GM20431 (cell line): Measurements from ENCODE around the gene CARD9.

Source experiments
- in situ Hi-C: fragments of 300-500 bp; cut with MseI, MboI; formaldehyde crosslinking; loops from one replicate; pipeline ENCODE4 v1.15.0; 2020; ENCODE audit warnings: low sequenced_read_pairs; ENCODE audit not compliant: unreplicated experiment

The CARD9 gene

GRCh38 chr9:136403538-136403914, 30.1 kb upstream of the CARD9 start:
- in situ Hi-C loops: no loop called here

- in situ Hi-C loops: no loop called here
Observed at GRCh38 chr9:136402067-136402466, 28.6 kb upstream of the CARD9 start.

GRCh38 chr9:136401173-136401922, 27.9 kb upstream of the CARD9 start:
- in situ Hi-C loops: no loop called here

GRCh38 chr9:136400038-136400834, 26.8 kb upstream of the CARD9 start, which contains the start of gene SNAPC4:
Gene SNAPC4, minus strand, starts transcription at chr9:136400170. Its CDS starts 1,742 bp downstream, at chr9:136398428.
- in situ Hi-C loops: no loop called here

- in situ Hi-C loops: no loop called here
Observed at GRCh38 chr9:136399176-136400037, 25.9 kb upstream of the CARD9 start.

GRCh38 chr9:136398286-136398685, 24.8 kb upstream of the CARD9 start:
- in situ Hi-C loops: no loop called here

- in situ Hi-C loops: no loop called here
Observed at GRCh38 chr9:136397643-136398042, 24.2 kb upstream of the CARD9 start.

GRCh38 chr9:136396219-136396515, 22.7 kb upstream of the CARD9 start:
- in situ Hi-C loops: no loop called here

GRCh38 chr9:136395345-136396218, 22.1 kb upstream of the CARD9 start:
- in situ Hi-C loops: no loop called here

- in situ Hi-C loops: no loop called here
Observed at GRCh38 chr9:136395020-136395340, 21.5 kb upstream of the CARD9 start.

GRCh38 chr9:136394312-136395019, 21.0 kb upstream of the CARD9 start:
- in situ Hi-C loops: no loop called here

GRCh38 chr9:136393531-136393930, 20.1 kb upstream of the CARD9 start:
- in situ Hi-C loops: no loop called here

- in situ Hi-C loops: no loop called here
Observed at GRCh38 chr9:136392538-136393449, 19.3 kb upstream of the CARD9 start.

GRCh38 chr9:136391737-136392537, 18.5 kb upstream of the CARD9 start:
- in situ Hi-C loops: no loop called here

- in situ Hi-C loops: no loop called here
Observed at GRCh38 chr9:136389396-136389795, 15.9 kb upstream of the CARD9 start.

GRCh38 chr9:136387217-136387616, 13.7 kb upstream of the CARD9 start:
- in situ Hi-C loops: no loop called here

GRCh38 chr9:136386018-136386417, 12.5 kb upstream of the CARD9 start:
- in situ Hi-C loops: no loop called here

GRCh38 chr9:136385015-136385414, 11.5 kb upstream of the CARD9 start:
- in situ Hi-C loops: no loop called here
